GM20431 (cell line): Measurements from ENCODE around the gene TMIGD2.
"Not testable (repeated sequence)": the region's sequence is repeated elsewhere in the genome, so short reads cannot be mapped to it uniquely, and the experiment has no call there.

Source experiments
- in situ Hi-C: fragments of 300-500 bp; cut with MseI, MboI; formaldehyde crosslinking; loops from one replicate; pipeline ENCODE4 v1.15.0; 2020; ENCODE audit warnings: low sequenced_read_pairs; ENCODE audit not compliant: unreplicated experiment

The TMIGD2 gene

DNA sequence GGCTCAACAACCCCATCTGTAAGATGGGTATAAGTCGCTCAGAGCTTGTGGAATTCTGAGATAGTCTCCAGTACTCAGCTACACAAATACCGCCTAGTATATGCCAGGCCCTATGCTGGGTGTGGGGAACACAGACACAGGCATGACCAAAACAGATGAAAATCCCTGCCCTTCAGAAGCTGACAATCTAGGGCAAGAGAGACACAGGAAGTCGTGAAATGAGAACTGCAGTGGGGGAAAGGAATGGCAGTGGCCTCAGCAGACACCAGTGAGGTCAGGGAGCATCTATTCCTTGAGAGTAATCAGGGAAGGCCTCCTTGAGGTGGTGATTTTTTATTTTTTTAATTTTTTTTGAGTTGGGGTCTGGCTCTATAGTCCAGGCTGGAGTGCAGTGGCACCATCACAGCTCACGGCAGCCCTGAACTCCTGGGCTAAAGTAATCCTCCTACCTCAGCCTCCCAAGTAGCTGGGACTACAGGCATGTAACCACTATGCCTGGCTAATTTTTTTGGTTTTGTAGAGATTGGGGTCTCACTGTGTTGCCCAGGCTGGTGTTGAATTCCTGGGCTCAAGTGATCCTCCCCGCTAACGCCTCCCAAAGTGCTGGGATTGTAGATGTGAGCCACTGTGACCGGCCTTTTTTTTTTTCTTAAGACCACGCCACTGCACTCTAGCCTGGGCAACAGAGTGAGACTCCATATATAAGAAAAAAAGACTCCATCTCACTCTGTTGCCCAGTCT, 3.2 kb downstream of the TMIGD2 start:
- in situ Hi-C loops, result no loop called here

DNA sequence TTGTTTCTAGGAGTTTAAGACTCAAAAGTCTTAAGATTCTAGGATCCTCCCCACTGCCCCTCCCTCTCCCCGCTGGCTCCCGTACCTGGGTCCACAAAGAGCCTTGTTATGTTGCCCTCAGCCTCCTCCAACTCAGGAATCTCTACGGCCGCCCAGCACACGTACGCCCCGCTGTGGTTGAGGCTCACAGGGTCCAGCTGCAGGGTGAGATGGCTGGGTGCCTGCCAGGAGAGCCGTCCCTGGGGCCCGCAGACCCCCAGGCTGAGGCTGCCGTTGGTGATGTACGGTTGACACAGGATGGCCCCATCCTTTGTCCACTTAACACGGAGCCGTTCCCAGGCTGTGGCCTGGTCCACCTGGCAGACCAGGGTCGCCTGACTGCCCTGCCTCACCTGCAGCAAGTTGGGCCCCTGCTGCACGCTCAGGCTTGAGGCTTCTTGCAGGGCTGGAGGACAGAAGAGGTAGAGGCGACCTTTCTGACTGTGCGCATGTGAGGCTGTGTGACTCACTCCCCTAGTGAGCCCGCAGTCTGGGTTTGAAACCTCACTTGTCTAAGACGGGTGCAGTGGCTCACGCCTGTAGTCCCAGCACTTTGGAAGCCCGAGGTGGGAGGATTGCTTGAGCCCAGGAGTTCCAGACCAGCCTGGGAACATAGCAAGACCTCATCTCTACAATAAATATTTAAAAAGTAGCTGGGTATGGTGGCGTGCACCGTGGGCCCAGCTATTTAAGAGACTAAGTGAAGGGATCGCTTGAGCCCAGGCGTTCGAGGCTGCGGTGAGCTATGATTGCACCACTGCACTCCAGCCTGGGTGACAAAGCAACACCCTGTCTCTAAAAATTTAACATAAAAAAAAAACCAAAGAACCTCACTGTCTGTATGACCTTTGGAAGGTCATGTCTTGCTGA, 4.0 kb downstream of the TMIGD2 start:
- in situ Hi-C loops, result no loop called here

DNA sequence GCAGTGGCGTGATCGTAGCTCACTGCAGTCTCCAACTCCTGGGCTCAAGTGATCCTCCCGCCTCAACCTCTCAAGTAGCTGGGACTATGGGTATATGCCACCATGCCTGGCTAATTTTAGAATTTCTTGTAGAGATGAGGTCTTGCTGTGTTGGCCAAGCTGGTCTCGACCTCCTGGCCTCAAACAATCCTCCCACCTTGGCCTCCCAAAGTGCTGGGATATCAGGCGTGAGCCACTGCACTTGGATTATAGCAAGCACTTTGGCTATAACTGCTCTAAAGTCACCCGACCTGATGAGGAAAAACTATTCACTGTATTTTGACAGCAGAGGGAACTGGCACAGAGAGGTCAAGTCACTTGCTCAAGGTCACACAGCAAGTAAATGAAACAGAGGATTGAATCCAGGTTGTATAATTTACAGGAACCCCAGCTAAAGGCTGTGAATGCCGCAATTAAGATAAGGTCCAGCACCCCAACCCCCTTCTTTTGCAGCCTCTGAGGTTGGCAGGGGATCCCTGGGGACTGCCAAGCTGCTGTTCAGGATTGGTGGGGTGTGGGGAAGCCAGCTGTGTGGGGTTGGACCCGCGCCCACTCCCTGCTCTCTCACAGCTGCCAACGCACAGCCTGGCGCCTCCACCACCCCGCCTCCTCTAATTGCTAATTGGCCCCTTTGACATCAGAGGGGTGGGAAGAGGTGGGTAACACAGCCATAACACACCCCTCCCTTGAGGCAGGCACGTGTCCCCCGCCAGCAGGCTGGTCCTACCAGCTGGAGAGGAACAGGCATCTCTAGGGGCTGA, 6.0 kb downstream of the TMIGD2 start:
- in situ Hi-C loops, result no loop called here

DNA sequence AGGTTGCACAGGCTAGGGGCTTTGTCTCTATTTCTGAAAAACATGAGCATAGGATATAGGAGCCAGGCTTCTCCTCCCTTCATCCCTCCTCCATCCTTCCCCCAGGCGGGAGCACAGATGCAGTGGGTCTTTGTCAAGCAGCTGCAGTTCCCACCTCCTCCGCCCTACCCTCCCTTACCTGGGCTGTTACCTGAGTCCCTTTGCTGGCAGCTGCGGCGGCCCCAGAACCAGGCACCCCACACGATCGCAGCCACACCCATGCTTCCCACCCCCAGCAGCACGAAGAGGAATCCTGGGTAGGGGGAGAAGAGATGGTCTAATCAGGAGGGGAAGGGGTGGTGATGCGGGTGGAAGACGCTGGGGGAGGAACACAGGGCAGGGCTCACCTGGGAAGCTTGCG, 7.8 kb downstream of the TMIGD2 start:
- in situ Hi-C loops, result no loop called here

DNA sequence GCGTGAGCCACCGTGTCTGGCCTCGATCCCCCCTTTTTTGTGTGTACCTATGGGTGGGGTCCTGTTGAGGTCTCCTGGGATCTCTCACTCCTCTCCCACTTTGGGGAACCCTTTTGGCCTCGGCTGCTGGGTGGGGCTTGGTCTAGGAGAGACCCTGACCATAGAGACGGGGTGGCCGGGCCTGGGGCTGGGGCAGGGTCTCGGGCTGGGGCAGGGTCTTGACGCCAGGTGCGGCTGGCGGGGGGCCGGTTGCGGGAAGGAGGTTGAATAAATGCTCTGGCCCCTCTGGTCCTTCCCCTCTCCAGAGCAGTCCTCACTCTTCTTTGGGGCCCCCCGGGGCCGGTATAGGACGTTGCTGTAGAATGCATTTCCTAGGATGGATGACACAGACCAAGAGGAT, 9.7 kb downstream of the TMIGD2 start:
- in situ Hi-C loops, result no loop called here

DNA sequence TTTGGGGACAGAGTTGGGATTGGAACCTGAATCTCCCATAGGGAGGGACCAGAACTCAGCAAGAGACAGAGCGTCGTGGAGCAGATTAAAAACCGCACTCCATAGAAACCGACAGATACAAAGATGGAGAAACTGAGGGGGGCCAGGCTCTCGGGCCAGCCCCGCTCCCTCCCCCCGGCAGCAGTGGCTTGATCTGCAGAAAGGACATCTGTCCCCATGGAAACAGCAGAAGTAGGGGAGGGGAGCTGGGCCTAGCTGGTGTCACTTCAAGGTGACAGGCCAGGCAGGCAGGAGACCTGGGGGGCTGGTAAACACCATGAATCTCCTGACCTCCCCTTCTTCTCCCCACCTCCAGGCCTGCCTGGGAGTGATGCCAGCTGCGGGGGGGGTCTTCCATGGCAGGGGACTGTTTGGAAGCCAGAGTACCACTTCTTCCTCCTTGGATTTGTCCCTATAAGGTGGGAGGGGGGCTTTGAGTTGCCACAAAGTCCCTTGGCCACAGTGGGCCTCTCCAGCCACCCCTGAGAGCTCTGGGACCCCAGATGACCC, 10.9 kb downstream of the TMIGD2 start:
- in situ Hi-C loops, result no loop called here

DNA sequence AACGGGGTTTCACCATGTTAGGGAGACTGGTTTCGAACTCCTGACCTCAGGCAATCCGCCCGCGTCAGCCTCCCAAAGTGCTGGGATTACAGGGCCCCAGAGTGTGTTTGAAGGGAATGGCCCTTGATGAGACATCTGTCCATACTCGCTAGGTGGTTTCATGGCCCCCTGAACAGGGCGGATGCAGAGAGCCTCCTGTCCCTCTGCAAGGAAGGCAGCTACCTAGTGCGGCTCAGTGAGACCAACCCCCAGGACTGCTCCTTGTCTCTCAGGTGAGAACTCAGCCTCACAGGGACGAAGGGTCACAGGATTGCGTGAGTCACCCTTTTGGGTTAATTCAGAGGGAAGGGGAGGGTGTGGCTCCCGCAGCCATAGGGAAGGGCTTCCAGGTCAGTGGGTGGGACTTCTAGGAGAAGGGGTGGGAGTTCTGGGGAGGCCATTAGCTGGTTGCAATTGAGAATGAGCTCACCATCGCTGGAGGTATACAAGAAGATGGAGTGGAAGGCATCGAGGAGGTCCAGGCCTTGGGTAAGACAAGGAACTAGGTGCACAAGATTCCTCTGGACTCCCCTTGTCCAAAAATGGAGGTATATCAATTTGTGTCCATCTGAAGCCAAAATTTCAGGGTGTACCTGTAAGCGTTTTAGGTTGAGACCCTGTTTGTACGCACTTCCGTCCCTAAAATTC, 14.0 kb downstream of the TMIGD2 start:
- in situ Hi-C loops, result no loop called here

DNA sequence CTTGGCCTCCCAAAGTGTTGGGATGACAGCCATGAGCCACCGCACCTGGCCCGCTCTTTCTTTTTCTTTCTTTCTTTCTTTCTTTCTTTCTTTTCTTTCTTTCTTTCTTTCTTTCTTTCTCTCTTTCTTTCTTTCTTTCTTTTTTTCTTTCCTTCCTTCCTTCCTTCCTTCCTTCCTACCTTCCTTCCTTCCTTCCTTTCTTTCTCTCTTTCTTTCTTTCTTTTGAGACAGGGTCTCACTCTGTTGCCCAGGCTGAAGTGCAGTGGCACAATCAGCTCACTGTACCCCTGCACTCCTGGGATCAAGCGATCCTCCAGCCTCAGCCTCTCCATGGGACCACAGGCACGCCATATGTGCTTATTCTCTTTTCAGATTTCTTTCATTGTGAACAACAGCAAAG, 16.0 kb downstream of the TMIGD2 start:
- in situ Hi-C loops, result not testable (repeated sequence)

DNA sequence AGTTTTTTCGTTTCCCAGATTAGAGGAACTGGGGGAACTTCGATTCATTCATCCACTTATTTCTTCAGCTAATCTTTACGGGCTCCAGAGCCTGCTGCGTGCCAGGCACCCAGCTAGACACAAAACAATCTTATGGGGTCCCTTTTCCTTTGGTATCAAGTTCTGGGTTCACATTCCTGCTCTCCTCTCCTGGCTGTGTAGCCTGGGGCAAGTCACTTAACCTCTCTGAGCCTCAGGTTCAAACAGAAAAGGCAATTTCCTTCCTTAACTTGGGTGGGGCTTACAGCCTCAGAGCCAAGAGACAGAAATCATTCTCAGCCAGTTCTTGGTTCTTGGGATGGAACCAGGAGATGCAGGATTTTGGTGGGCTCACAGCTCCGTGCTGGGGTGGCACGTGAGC, 17.2 kb downstream of the TMIGD2 start:
- in situ Hi-C loops, result no loop called here

DNA sequence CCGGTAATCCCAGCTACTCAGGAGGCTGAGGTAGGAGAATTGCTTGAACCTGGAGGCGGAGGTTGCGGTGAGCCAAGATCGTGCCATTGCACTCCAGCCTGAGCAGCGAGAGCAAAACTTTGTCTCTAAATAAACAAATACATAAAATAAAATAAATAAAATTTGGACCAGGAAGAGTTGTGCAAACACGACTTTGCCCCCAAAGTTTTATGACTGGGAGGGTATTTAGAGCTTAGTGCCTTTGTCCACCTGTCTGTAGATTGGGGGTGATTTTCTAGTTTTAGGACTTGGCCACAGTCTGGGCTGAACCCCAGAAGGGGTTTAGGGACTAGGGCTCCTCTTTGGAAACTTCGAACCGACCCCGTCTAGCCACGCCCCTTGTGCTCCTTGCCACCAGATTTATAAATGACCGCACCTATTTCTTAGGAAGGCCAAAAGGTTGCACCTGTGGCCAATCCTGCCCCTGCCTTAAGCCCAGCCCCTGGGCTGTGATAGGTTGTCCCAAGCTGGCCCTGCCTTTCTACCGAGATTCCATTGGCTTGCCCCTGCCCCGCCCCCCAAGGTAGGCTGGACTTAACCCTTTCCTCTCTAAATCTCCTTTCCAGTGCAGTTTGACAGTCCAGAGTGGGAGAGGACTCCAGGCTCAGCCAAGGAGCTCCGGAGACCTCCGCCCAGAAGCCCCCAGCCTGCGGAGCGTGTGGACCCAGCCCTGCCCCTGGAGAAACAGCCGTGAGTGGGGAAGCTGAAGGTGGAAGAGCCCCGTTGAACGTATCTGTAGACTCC, 17.8 kb downstream of the TMIGD2 start:
- in situ Hi-C loops, result no loop called here

DNA sequence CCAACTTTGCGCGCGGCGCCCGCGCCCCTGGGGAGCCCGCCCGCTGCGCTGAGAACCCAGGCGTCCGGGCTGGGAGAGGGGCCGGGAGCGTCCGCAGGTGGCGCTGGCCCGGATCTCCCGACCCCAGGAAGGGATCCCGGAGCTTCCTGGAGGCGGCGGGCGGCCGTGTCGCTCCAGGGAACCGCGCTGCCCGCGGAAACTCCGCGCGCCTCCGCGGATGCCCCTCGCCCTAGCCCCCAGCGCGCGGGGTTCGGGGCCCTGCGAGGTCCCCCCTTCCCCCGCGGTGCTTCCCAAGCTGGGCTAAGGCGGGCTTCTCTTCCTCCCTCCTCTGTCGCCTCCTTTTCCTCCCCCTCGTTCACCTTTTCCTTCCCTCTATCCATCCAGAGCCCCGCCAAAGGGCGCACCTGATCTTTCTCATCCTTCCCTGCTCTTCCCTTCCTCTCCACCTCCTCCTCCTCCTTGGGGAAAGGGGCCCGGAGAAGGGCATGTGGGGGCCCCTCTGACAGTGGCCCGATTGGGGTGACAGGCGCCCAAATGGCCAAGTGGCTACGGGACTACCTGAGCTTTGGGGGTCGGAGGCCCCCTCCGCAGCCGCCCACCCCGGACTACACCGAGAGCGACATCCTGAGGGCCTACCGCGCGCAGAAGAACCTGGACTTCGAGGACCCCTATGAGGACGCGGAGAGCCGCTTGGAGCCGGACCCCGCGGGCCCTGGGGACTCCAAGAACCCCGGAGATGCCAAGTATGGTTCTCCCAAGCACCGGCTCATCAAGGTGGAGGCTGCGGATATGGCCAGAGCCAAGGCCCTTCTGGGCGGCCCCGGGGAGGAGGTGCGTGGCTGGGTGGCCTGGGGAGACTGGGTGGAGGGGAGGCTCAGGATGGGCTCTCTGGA, 22.4 kb downstream of the TMIGD2 start:
- in situ Hi-C loops, result no loop called here

DNA sequence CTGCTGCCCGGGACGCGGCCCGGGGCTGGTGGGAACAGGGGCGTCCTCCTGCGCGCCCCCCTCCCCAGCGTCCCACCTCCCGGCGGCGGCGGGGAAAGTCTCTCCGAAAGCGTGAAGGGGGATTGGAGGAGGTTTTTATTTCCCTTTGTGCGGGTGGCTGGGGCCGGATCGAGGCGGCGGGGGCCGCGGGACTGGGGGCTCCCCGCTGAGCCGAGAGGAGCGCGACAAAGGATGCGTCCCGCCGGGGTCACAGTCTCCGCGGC, 23.0 kb downstream of the TMIGD2 start:
- in situ Hi-C loops, result no loop called here

DNA sequence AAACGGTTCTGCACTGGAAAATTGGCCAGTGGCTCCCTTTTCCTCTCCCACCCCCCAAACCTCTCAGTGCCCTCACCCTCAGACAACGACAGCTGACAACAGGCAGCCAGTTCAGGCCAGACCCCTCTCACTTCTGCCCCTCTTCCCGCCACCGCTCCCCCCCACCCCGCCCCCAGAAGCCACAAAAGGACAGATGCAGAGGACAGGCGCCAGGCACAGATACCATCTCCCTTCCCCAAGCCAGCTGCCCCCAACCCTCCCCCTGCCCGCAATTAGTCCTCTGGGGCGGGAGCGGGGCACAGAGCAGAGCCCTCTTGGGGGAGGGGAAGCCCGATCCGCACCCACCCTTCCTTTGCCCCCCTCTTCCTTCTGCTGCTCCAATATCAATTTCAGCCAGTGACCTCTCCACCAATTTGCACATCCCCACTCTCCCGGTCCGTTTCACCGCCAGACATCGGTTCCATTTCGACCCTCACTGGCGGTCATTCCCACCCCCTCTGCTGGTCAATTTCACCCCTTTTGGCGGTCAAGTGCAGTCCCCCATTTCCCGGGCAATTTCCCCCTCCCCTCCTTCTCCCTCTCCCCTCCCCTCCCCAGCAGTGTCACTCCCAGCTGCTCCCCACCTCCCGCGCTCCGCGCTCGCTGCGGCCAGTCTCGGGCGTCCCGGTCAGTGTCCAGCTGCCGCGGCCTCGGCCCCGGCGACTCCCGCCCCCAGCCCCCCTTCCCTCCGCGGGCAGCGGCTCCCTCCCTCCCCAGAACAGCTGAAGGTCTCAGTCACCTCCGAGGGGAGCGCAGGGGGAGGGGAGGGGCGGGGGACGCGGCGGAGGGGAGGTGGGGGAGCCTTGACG, 23.5 kb downstream of the TMIGD2 start, which contains the start of gene SHD:
Gene SHD (plus strand): TSS at position 848 of the 848 bp plus-strand sequence. CDS start 798 bp downstream, outside the sequence.
- in situ Hi-C loops, result no loop called here

DNA sequence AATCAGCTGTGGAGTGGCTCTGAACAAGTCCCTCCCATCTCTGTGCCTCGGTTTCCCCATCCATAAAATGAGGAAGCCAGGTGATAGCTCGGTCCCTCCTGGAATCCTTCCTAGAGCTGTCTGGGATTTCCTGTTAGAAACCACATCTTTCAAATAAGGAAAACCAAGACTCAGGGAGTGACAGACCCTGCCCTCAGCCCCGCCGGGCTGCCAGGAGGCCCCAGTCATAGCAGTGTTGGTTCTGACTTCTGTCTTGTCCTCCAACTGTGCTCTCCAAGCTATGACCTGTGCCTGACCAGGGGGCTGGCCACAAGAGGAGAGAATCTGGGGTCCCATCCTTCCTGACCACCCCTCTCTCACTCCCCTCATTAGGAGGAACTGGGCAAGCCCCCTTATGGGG, 24.2 kb downstream of the TMIGD2 start:
- in situ Hi-C loops, result no loop called here

DNA sequence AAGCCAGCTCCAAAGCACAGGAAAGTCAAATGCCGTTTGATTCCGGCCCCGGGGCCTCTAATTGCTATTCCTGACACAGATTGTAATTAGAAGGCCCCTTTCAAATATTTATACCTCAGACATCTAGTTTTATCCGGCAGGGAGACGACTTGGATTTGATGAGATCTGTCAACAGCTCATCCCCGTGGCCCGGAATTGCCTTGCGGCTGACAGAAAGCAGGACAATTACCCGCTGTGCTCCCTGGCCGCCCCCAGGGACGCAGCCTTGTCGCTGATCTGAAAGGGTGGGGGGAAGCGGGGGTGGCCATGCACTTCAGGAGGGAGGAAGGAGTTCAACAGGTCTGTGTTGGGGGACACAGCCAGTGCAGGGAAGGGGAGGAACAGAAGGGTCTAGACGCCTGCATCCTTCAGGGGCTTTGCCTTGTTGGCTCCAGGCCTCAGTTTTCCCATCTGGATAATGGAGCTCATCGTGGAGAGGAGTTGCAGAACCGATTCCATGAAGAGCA, 24.9 kb downstream of the TMIGD2 start:
- in situ Hi-C loops, result no loop called here

DNA sequence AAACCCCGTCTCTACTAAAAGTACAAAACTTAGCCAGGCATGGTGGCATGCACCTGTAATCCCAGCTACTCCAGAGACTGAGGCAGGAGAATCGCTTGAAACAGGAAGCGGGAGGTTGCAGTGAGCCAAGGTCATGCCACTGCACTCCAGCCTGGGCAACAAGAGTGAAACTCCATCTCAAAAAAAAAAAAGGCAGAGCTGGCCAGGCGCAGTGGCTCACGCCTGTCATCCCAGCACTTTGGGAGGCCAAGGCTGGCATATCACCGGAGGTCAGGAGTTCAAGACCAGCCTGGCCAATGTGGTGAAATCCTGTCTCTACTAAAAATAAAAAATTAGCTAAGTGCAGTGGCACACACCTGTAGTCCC, 27.9 kb downstream of the TMIGD2 start:
- in situ Hi-C loops, result not testable (repeated sequence)

DNA sequence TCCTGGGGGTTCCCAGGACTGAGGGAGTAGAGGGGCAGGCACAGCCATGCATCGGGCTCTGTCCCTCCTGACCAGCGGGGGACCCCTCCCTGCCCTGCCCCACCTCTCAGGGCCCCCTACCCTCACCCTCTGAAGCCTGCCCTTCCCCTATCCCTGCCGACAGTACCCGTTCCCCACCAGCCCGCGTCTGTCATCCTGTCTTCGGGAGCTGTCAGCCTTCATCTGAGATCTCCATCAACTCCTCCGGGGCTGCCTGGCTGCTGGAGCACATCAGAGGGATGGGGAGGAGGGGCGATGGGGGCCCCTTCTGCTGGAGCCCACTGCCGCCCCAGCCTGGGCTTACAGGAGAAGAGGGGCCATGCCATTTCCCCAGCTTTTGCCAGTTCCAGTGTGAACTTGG, 29.3 kb downstream of the TMIGD2 start:
- in situ Hi-C loops, result no loop called here
